Measurements from ENCODE around the gene FAM117A. TPM values are rescaled to one million over a fixed set of nuclear protein-coding genes. Genes with fewer than 3 reads are reported as not detected.
A peak's percentile ranks its signal among the peaks of the same experiment; 100 is the strongest.

Gene FAM117A
- polyA plus RNA-seq, 3 donors = 17.1 to 19.2 (median 19.1) TPM

DNA sequence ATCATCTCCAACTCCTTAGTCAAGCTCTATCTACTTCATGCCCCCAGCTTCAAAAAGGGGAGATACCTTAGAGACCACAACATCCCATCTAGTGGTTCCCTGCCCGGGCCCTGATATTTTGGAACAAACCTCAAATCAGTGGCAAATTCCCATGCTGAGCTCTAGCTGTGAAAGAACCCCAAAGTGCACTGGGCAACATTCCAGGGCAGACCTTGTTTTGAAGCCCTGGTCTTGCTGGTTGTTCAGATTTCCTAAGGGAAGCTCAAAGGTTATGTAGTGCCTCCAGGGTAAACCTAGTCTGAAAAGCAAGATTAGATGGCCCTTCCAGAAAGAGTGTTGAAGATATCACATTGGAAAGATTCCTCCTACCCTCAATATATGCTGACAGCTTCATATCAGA lies 16.3 kb downstream of the FAM117A start:
- DNase-seq (ENCODE audit: extremely low read depth in 1 of 11, low read depth in 9 of 11, low spot score in 4 of 11) = no peak

DNA sequence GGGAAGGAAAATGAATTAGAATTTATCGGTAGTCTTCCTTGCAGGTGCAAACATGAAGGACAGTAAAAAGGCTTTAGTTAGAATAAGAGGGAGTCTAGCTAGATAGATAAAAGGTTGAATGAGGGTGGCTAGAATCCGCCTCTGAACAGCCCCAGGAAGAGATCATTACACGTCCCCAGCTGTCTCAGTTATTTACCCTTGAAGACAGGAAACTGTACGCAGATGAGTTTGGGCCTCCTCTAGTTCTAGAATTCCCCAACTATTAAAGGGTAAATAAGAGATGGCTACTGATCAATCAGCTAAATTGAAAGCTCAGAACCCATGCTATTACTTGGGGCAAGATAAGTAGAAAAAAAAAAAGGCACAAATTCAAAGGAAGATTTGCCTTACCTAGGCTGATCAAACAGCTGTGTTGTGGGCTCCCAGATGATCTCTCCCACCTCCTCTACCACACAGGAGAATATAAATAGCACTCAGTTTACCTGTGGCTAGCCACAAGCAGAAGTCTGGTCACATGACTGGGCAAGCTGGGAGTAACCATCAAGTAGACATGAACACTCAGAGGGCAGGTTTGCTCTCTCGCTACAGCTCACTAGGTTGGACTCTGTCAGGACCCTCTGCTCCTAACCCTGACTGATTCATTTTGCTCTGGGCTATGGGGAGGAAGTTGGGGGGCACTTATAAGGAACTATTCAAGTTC lies 17.0 kb downstream of the FAM117A start:
- DNase-seq (ENCODE audit: extremely low read depth in 1 of 11, low read depth in 9 of 11, low spot score in 4 of 11) = no peak

DNA sequence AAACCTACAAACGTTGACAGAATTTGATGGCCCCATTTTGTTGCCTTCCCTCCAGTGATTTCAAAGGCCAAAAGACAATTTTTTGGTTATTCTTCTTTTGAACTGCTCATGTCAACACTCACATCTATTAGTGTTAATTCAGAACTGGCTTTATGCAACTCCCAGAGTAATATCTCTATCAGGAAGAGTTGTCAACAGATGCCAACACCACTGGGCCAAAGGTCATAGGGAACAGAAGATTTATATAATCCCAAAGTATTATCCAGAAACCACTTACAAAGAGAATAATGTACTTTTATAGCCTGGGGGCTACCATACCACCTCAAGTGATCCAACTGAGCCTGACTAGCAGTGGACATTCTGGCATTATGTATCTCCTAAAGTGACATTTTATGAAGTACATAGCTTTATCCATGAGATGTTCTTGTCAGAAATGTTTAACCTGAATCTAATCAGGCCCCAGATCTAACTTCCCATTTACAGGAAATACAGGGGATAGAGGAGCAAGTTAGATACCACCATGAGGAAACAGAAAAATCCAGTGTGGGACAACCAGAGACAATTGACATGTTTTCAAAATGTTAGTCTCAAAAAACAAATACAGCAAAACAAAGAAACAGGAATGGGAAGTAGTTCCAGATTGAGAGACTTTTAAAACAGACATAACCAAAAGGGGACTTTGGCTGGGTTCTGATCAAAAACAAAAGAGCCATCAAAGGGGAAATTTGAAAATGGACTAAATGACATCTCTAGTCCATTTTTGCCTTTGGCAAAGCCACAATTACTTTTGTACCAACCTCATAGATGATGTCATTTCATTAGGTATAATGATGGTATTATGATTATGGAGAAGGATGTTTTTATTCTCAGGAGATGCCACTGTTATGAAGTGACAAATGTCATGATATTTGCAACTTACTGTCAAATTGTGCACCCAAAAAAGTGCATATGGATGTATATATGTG lies 18.5 kb downstream of the FAM117A start:
- DNase-seq (ENCODE audit: extremely low read depth in 1 of 11, low read depth in 9 of 11, low spot score in 4 of 11) = no peak

DNA sequence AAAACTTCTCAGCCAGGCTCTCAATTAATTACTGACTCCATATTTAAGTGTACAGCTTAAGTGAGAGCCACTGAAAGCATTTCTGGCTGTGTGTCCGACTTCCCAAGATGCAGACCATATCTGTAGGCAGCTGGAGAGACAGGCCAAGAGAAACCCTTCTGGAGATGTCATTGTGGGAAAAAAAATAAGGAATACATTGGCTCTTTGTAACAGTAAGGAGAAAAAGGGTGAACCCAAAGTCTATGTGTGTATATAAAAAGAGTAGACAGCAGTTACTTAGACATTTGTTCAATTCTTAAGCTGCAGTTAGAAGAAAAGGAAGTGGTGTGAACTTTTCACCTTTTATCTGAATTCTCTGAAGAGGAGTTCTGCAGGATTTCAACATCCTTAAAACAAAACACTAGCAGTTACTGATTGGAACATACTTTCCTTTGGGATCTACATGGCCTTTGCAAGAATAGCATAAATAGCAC lies 21.7 kb downstream of the FAM117A start:
- no peak for DNase-seq (ENCODE audit: extremely low read depth in 1 of 11, low read depth in 9 of 11, low spot score in 4 of 11)

DNA sequence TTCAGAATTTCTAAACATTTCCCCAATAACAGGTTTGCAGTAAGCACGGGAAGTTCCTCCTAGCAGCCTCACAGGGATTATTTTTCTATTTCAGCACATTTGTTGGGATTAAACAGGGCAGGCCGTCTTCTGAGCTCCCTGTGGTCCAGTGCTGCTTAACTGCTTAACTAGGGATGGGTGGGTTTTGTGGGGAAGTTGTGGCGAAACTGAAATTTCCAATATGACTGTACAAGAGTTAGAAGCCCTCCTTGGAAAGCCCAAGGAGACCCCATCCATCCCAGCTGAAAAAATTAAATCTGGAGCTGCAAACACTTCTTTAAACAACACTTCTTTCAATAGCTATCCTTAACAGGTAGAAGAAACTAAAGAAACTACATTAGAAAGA lies 22.2 kb downstream of the FAM117A start:
- DNase-seq (ENCODE audit: extremely low read depth in 1 of 11, low read depth in 9 of 11, low spot score in 4 of 11) = no peak

DNA sequence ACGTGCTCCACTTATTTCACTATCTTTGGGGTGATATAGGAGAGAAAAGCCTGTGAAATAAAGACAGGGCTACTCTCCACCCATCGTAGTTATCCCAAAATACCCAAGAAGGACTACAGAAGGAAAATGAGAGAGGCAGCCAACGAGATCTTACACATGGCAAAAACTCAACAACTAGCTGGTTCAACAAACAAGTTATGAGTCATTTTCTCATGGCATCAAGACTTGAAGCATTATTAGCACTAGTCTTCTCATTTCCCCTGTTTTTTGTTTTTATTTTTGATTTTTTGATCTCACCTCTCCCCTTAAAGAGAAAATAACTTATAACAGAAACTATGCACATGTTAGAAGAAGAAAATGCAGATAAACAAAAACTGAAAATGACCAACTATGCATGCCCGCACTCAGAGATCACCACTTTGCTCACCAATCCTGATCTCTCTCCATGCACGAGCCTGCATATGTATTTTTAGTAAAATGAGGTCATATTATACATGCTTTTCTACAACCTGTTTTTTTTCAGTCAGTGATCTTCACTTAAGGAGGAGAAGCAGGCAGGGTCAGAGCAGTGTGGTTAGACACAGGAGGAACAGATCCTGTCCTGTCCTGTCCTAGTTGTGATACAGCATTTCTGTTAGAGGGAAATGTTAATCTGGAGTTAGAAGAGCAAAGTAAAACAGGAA lies 22.8 kb downstream of the FAM117A start:
- DNase-seq (ENCODE audit: extremely low read depth in 1 of 11, low read depth in 9 of 11, low spot score in 4 of 11) = no peak

DNA sequence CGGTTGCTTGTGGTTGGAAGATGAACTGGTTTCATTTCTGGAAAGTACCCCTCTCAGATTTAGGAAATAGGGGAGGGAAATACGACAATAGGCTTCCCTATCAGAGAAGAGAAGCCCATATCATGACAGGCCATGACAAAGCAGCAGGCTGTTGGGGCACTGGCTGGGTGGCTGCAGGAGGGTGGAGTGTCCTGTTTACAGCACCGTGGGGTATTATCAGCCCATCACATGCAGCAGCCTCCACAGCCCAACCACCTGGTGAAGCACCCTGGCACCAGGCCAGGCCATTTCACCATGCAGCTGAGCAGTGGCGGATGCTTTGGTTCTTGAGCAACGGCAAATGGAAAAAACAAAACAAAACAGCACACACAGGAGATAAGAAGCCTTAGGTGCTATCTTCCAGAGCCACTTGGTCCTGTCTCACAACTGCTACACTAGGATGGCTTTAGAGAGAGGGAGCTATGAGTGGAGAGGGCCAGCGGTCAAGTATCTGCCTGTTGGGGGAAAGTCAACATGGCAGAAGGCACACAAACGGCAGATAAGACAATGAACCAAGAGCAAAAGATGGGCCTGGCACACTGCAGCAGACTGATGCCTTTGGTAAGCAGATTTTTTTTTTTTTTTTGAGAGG lies 24.2 kb downstream of the FAM117A start:
- DNase-seq (ENCODE audit: extremely low read depth in 1 of 11, low read depth in 9 of 11, low spot score in 4 of 11) = no peak

DNA sequence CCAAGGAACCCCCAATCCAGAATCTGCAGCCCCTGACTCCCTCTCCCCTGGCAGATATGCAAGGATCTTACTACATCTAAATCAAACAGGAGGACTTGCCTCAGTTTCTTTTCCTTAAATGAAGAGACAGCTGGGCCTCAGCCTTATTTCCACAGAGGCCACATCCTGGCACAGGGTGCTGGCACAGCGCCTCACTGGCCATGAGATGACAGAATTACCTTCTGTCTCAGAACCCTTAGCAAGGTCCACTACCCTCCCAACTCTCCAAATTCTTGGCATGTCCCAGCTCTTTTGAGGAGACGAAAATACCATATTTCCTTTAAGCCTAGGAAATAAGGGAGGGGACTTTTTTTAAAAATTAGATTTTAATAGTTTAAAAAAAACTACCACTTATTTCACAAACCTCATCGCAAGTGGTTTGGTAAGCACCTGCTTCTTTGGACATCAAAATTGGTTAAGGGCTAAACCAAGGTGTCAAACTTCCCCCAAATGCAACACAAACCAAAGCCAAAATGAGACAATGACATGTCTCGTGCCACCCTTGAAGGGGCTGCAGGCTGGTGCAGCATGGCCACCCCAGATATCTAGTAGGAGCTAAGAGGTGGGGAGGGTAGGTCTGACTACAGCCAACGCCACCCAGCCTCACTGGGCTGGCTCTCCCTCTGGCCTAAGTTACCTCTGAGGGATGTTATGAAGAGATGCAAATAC lies 25.3 kb downstream of the FAM117A start:
- DNase-seq (ENCODE audit: extremely low read depth in 1 of 11, low read depth in 9 of 11, low spot score in 4 of 11) = no peak

DNA sequence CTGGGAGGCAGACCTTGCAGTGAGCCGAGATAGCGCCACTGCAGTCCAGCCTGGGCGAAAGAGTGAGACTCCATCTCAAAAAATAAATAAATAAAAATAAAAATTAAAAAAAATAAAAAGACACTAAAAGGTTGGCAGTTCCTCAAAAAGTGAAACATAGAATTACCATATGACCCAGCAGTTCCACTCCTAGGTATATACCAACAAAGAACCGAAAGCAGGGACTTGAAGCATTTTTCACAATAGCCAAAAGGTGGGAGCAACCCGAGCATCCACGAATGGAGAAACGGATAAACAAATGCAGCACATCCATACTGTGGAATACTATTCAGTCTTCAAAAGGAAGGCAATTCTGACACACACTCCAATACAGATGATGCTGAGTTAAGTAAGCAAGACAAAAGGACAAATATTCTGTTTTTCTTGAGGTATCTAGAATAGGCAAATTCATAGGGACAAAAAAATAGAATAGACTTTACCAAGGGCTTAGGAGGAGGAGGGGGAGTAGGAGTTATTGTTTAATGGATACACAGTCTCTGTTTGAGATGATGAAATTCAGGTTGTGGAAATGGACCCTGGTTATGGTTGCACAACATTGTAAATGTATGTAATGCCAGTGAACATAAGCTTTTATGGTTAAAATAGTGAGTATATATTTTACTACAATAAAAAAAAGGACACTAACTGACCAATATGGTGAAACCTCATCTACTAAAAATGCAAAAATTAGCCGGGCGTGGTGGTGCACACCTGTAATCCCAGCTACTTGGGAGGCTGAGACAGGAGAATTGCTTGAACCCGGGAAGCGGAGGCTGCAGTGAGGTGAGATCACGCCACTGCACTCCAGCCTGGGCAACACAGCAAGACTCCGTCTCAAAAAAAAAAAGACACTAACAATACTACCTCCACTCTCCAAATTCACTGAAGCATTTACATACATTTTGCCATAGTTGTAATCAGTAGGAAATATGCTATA lies 29.1 kb downstream of the FAM117A start:
- no peak for DNase-seq (ENCODE audit: extremely low read depth in 1 of 11, low read depth in 9 of 11, low spot score in 4 of 11)

DNA sequence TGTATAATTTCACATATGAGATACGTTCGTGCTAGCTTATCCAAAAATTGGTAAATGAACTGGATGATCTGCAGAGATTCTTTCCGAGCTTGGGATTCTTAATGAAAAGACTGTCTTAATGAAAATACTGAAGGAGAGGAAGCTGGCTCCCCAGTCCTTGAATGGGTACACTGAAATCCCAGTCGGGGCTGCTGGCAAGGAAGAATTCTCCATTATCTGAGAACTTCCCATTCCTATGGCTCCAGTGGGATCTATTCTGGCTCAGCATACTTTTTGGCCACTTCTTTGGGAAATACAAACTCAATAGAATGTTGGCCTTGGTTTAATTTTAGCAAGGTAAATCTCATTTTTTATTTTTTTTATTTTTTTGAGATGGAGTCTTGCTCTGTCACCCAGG lies 32.5 kb downstream of the FAM117A start:
- DNase-seq (ENCODE audit: extremely low read depth in 1 of 11, low read depth in 9 of 11, low spot score in 4 of 11) = no peak

DNA sequence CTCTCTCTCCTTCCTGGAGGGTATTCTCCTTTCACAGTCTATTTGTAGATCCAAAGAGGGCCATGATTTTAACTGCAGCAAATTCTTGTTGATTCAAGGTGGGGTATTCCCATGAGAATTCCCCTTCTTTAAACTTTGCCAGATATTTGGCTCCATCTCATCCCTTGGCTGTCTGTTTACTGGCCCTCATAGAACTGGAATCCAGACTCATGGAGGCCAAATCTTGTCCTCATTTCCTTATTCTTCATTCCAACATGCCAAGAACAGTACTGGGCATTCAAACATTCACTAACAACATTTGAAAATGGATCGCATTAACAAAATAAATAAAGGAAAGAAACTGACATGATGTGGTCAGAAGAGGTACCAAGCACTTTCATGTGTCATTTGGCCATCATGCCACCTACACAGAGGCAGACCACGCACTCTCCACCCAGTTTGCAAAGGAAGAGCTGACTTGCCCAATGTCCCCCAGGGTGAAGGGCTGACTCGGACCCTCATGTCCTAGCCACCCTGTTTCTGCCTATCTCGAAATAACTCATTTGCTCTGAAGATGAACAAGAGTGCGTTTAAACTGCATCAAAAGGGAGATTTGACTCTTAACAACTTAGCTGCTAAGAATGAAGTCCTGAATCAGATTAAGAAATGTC lies 33.0 kb downstream of the FAM117A start:
- no peak for DNase-seq (ENCODE audit: extremely low read depth in 1 of 11, low read depth in 9 of 11, low spot score in 4 of 11)

DNA sequence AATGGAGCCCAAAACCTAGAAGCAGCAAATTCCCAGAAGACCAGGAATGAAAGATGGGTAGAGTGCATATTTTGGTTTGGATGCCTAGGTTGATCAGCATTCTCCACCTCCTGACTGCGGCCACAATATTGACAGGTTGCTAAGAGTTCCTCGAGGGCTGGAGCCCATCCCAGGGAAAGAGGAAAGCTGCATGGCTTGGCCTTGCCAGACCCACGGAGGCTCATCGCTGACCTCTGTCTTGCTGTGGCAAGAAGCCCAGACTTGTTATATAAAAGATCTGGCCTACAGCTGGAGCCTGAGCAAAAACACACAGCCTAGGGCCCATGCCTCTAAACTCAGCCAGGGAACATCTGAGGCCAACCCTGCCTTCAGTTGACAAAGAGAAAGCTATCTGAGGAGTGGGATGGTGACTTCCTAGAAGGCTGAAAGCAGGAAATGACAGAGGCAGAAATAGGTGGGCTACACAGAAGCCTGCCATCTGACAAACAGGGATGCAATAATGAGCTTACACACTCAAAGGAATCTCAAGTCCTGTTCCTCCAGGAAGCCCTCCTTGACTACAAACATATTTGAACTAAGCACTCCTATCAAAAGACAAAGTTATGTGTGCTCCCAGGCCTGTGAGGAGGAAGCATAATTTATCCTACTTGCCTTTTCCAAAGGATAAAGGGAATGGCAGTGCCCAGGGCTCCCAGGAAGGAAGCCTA lies 33.7 kb downstream of the FAM117A start:
- DNase-seq (ENCODE audit: extremely low read depth in 1 of 11, low read depth in 9 of 11, low spot score in 4 of 11) = peak in 9 of 11 donors; percentile 39 to 63 (median 51)

DNA sequence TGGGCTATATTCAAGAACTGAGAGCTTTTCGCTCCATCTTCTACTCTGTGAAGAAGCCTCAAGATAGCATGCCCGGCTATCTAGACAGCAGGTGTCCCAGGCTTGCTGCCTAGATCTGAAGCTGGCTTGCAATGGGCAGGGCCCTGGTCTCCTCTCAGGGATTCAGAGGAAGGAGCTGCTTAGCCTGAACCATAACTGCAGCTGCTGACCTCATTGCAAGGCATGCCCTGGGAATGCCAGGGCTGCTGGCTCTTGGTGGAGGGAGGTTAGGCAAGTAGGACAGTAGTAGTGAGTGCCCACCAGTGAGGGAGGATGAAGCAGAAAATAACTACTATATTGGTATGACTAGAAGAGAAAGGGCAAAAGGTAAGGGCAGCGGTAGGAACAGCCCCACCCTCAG lies 34.9 kb downstream of the FAM117A start:
- DNase-seq (ENCODE audit: extremely low read depth in 1 of 11, low read depth in 9 of 11, low spot score in 4 of 11) = no peak

DNA sequence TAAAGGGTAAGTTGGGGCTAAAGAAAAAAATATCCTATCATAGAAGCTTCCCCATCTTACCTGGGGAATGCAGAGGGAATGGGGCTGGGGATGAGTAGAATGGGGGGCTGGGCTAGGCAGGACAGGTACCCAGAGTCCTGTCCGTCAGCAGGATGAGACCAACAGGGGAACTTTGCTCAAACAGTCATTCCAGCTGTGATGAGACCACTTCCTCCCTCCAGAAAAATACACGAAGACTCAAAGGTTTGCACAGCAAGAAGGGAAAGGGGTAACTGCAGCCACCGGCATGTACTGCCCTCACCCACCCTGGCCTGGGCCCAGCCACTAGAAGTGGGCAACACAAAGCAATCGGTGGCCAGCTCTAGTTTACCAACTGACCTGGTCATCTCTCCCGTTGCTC lies 35.5 kb downstream of the FAM117A start:
- DNase-seq (ENCODE audit: extremely low read depth in 1 of 11, low read depth in 9 of 11, low spot score in 4 of 11) = no peak

DNA sequence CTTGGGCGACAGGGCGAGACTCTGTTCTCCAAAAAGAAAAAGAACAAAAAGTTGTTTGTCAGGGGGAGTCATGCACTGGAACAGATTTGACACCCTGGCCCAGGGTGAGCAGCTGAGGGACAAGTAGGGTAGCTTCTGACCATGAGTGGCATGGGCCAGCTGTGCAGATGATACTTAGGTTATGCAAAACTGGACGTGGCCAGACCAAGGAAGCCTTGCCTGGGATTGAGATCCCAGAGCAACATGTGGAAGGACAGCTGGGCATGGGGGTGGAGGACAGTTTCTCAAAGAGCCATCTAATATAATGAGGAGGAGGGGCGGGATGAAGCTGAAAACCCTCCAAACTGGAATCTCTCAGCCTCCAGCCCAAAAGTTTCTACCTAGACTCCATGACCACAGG lies 36.6 kb downstream of the FAM117A start:
- DNase-seq (ENCODE audit: extremely low read depth in 1 of 11, low read depth in 9 of 11, low spot score in 4 of 11) = no peak

DNA sequence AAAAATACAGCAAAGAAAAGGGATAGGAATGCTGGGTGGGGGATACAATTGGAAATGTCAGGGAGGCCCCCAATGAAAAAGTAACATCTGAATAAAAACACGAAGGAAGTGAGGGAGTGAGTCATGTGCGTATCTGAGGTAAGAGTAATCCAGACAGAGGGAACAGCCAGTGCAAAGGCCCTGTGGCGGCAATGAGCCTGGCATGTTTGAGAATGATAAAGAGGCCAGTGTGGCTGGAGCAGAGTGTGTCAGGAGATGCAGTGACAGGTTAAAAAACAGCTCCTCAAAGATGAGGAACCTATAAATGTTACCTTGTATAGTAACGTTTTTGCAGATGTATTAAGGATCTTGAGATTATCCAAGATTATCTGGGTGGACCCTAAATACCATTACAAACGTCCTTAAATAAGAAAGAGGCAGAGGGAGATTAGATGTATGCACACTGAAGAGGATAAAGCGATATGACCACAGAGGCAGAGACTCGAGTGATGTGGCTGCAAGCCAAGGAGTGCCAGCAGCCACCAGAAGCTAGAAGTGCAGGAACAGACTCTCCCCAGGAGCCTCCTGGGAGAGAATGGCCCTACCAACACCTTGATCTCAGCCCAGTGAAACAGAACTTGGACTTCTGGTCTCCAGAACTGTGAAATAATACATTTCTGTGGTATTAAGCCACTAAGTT lies 38.3 kb downstream of the FAM117A start:
- DNase-seq (ENCODE audit: extremely low read depth in 1 of 11, low read depth in 9 of 11, low spot score in 4 of 11) = no peak
